GM12874 (cell line): ENCODE data around the gene RAB36.

Experiments
- CTCF ChIP-seq: IDR thresholded peaks from 2 replicates; pipeline ENCODE4 v1.5.1; 2011; ENCODE audit warnings: low read depth, mild to moderate bottlenecking, control low read depth, low read length, moderate library complexity; ENCODE audit not compliant: insufficient read depth

RAB36 gene

GRCh38 chr22:23100124-23100801, 45.0 kb upstream of the RAB36 start:
- no peak for TF ChIP-seq CTCF

- no peak for TF ChIP-seq CTCF
Measured at GRCh38 chr22:23101524-23101923, 43.8 kb upstream of the RAB36 start.

- TF ChIP-seq CTCF = no peak
Measured at GRCh38 chr22:23102002-23102655, 43.1 kb upstream of the RAB36 start.

- no peak for TF ChIP-seq CTCF
Measured at GRCh38 chr22:23102776-23103175, 42.5 kb upstream of the RAB36 start.

GRCh38 chr22:23103199-23103954, 41.9 kb upstream of the RAB36 start:
- no peak for TF ChIP-seq CTCF

GRCh38 chr22:23104187-23104971, 40.9 kb upstream of the RAB36 start:
- no peak for TF ChIP-seq CTCF

GRCh38 chr22:23105304-23105703, 40.0 kb upstream of the RAB36 start:
- no peak for TF ChIP-seq CTCF
